CD14-positive monocyte (primary cell): Measurements from ENCODE around the gene TRA2A. TPM values are rescaled to one million over a fixed set of nuclear protein-coding genes. Genes with fewer than 3 reads are reported as not detected.

Experiments
- DNase-seq, 3 donors: peaks; one replicate each; pipeline ENCODE4 v3.0.0-alpha.2; 2011 to 2022
- H2AFZ ChIP-seq: 2 replicates; pipeline ENCODE4 v1.6.0; 2012; ENCODE audit warnings: mild to moderate bottlenecking, low read depth, low read length, inconsistent platforms; ENCODE audit not compliant: insufficient read depth, poor library complexity, severe bottlenecking
- H3K27ac ChIP-seq, 2 donors: 1 replicate in 1 of 2; 2 replicates in 1 of 2; pipeline ENCODE4 v1.5.1; 2012 to 2013; ENCODE audit warnings: low read length in 2 of 2, control low read depth in 1 of 2, inconsistent platforms in 1 of 2, low read depth in 1 of 2, mild to moderate bottlenecking in 1 of 2
- H3K27me3 ChIP-seq, 2 donors: one replicate each; pipeline versions ENCODE4 v1.6.0 to v1.6.1; 2011 to 2013; ENCODE audit warnings: low read length in 2 of 2; ENCODE audit not compliant: control insufficient read depth in 2 of 2, insufficient read depth in 2 of 2
- H3K36me3 ChIP-seq, 2 donors: replicated peaks in 1 of 2; 1 replicate in 1 of 2; 2 replicates in 1 of 2; pipeline versions ENCODE4 v1.5.1 to v1.6.1; 2012 to 2013; ENCODE audit warnings: low read length in 2 of 2, control low read depth in 1 of 2, inconsistent platforms in 1 of 2, mild to moderate bottlenecking in 1 of 2; ENCODE audit not compliant: insufficient read depth in 2 of 2, control insufficient read depth in 1 of 2
- H3K4me1 ChIP-seq, 2 donors: 1 replicate in 1 of 2; 2 replicates in 1 of 2; pipeline versions ENCODE4 v1.5.1 to v1.6.1; 2012 to 2013; ENCODE audit warnings: low read length in 2 of 2, control low read depth in 1 of 2, inconsistent platforms in 1 of 2, mild to moderate bottlenecking in 1 of 2, moderate library complexity in 1 of 2; ENCODE audit not compliant: insufficient read depth in 2 of 2, control insufficient read depth in 1 of 2
- H3K4me2 ChIP-seq: replicated peaks from 2 replicates; pipeline ENCODE3; 2012; ENCODE audit warnings: low read length, moderate library complexity, mild to moderate bottlenecking; ENCODE audit not compliant: poor library complexity, severe bottlenecking; ENCODE audit errors: extremely low read depth
- H3K4me3 ChIP-seq, 3 experiments: fragments of 200-600 bp in 1 of 3; sonication (generic) in 1 of 3; replicated peaks in 1 of 3; 1 replicate in 2 of 3; 2 replicates in 1 of 3; pipeline ENCODE4 v1.5.1; 2011 to 2013; ENCODE audit warnings: low read length in 3 of 3, mild to moderate bottlenecking in 3 of 3, control low read depth in 2 of 3, low read depth in 2 of 3, inconsistent platforms in 1 of 3, moderate library complexity in 1 of 3
- H3K79me2 ChIP-seq: 2 replicates; pipeline ENCODE4 v1.6.0; 2012; ENCODE audit warnings: mild to moderate bottlenecking, control low read depth, inconsistent platforms, low read length, moderate library complexity; ENCODE audit not compliant: insufficient read depth
- H3K9ac ChIP-seq: 2 replicates; pipeline ENCODE4 v1.6.0; 2017; ENCODE audit warnings: low read length, mild to moderate bottlenecking; ENCODE audit not compliant: insufficient read depth, poor library complexity, severe bottlenecking
- H3K9me3 ChIP-seq, 2 donors: replicated peaks in 1 of 2; 1 replicate in 1 of 2; 2 replicates in 1 of 2; pipeline versions ENCODE4 v1.5.1 to v1.6.1; 2012 to 2013; ENCODE audit warnings: low read length in 2 of 2, control low read depth in 1 of 2; ENCODE audit not compliant: control insufficient read depth in 1 of 2, insufficient read depth in 1 of 2
- H4K20me1 ChIP-seq: 2 replicates; pipeline ENCODE4 v1.6.0; 2012; ENCODE audit warnings: mild to moderate bottlenecking, low read length, control low read depth, moderate library complexity; ENCODE audit not compliant: insufficient read depth
- H3K27ac Mint-ChIP-seq, 7 donors: one replicate each; pipeline ENCODE4 v1.8.0; 2020; ENCODE audit warnings: mild to moderate bottlenecking in 7 of 7, mixed read lengths in 7 of 7, moderate library complexity in 6 of 7, inconsistent platforms in 2 of 7
- H3K27me3 Mint-ChIP-seq, 3 donors: one replicate each; pipeline ENCODE4 v1.8.0; 2021 to 2022; ENCODE audit warnings: low read depth in 3 of 3, mild to moderate bottlenecking in 3 of 3, mixed read lengths in 3 of 3, moderate library complexity in 3 of 3, inconsistent platforms in 1 of 3
- H3K36me3 Mint-ChIP-seq, 2 donors: one replicate each; pipeline ENCODE4 v1.8.0; 2020; ENCODE audit warnings: mixed read lengths in 2 of 2, inconsistent platforms in 1 of 2, mild to moderate bottlenecking in 1 of 2
- H3K4me1 Mint-ChIP-seq: one replicate; pipeline ENCODE4 v1.8.0; 2020; ENCODE audit warnings: mild to moderate bottlenecking, mixed read lengths
- H3K4me3 Mint-ChIP-seq, 2 donors: one replicate each; pipeline ENCODE4 v1.8.0; 2020; ENCODE audit warnings: mild to moderate bottlenecking in 2 of 2, mixed read lengths in 2 of 2, moderate library complexity in 1 of 2
- H3K9me3 Mint-ChIP-seq, 7 donors: one replicate each; pipeline ENCODE4 v1.8.0; 2020 to 2022; ENCODE audit warnings: mixed read lengths in 7 of 7, mild to moderate bottlenecking in 6 of 7, moderate library complexity in 6 of 7, inconsistent platforms in 2 of 7
- WGBS: methylation state at CpG from one replicate; pipeline ENCODE4 v1.1.5; 2013; ENCODE audit warnings: missing lambda C conversion rate; ENCODE audit not compliant: insufficient coverage; 5-methylcytosine and 5-hydroxymethylcytosine counted together
- intact Hi-C, 2 donors: fragments of 100-400 bp; cut with micrococcal nuclease; formaldehyde crosslinking; loops; one replicate each; pipeline versions ENCODE4 v1.15.0 to v1.15.1; 2023
- polyA plus RNA-seq, 3 donors: library from polyadenylated mRNA; depleted of rRNA in 1 of 3; unstranded in 2 of 3; stranded (reverse) in 1 of 3; fragments of 300-500 nt in 2 of 3; fragments of >200 nt in 1 of 3; fragmentation: Illumina TruSeq in 2 of 3; gene quantifications; 1 replicate in 2 of 3; 2 replicates in 1 of 3; pipeline ENCODE4 v1.2.3, GENCODE V29; 2012 to 2021
- TF ChIP-seq, protein P1 (sequence below): fragments of 200-600 bp; IDR thresholded peaks from one replicate; pipeline ENCODE4 v1.8.0; 2022; ENCODE audit warnings: antibody characterized with exemption, mild to moderate bottlenecking

Gene TRA2A
- polyA plus RNA-seq, 3 donors, result 31.2 to 92.8 (median 46.6) TPM

DNA sequence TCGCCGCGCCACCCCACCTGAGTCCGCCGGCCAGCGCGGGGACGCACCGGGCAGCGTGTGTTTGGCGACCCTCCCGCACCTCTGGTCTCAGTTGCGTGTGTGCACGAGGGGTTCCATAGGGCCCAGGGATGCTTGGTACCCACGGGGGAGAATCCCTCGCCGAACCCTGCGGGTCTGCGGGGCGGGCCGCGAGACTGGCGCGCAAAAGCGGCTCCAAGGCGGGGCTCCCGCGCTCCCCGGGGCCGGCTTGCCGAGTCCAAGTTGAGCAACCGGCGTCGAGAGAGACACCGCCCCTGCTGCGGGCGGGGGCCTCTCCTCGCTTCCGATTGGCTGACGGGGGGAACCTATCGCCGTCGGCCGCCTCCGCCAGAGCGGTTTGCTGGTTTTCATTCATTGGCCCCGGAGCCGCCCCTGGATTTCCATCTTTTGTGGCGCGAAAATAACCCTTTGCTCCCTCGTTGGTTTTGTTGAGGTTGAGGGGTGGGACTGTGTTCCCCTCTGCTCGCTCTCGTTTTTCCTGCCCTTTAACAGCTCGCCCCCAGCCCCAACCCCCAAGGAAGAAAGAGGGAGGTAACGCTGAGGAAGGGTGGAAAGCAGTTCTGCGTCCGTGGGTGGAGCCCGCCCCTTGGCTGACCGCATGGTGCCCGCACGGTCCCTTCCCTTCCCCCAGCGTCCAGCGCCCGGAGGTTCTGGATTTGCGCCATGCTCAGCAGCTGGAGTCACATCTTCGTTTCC is 57.5 kb downstream of the TRA2A start:
- Mint-ChIP-seq H3K27ac (peak overlapping the region in 3 of 7 donors; percentile 34 to 82 (median 68)), H3K36me3 (peaks cover 4 to 20% of the 10 kb centered on the region in 2 donors), H3K4me1 (peaks cover 35% of the 10 kb centered on the region), H3K27me3 (peaks cover 74 to 84% (median 75%) of the 10 kb centered on the region in 3 donors), H3K9me3 (peaks cover 0 to 38% (median 26%) of the 10 kb centered on the region in 7 donors), H3K4me3 (peak overlapping the region; percentile 78 to 90)
- no peaks in the 10 kb centered on the region for H3K36me3 ChIP-seq
- peak overlapping the region; percentile 30 to 73 (median 35) for H3K4me3 ChIP-seq
- H4K20me1 ChIP-seq, result no peaks in the 10 kb centered on the region
- H2AFZ ChIP-seq, result peak overlapping the region; percentile 83
- peaks cover 0 to 13% of the 10 kb centered on the region in 2 donors for H3K9me3 ChIP-seq
- peaks cover 75 to 93% of the 10 kb centered on the region in 2 donors for H3K27me3 ChIP-seq
- intact Hi-C loops, result loop anchor here in 1 of 2 donors (5.0 to 10.0 kb wide), 2 partner anchors 61 to 292 kb away; partner anchors contain the start of genes NUP42 and TRA2A
- H3K4me2 ChIP-seq, result peak overlapping the region; percentile 97
- H3K79me2 ChIP-seq, result no peaks in the 10 kb centered on the region
- TF ChIP-seq, protein P1, sequence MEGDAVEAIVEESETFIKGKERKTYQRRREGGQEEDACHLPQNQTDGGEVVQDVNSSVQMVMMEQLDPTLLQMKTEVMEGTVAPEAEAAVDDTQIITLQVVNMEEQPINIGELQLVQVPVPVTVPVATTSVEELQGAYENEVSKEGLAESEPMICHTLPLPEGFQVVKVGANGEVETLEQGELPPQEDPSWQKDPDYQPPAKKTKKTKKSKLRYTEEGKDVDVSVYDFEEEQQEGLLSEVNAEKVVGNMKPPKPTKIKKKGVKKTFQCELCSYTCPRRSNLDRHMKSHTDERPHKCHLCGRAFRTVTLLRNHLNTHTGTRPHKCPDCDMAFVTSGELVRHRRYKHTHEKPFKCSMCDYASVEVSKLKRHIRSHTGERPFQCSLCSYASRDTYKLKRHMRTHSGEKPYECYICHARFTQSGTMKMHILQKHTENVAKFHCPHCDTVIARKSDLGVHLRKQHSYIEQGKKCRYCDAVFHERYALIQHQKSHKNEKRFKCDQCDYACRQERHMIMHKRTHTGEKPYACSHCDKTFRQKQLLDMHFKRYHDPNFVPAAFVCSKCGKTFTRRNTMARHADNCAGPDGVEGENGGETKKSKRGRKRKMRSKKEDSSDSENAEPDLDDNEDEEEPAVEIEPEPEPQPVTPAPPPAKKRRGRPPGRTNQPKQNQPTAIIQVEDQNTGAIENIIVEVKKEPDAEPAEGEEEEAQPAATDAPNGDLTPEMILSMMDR, result no peak
- H3K27ac ChIP-seq, result no peak overlapping the region
- DNase-seq, result peak; percentile 86 to 89 (median 87)
- peaks cover 36 to 46% of the 10 kb centered on the region in 2 donors for H3K4me1 ChIP-seq
- under 1% methylated on average over 56 of the region's 66 CpGs for WGBS
- no peak overlapping the region for H3K9ac ChIP-seq

DNA sequence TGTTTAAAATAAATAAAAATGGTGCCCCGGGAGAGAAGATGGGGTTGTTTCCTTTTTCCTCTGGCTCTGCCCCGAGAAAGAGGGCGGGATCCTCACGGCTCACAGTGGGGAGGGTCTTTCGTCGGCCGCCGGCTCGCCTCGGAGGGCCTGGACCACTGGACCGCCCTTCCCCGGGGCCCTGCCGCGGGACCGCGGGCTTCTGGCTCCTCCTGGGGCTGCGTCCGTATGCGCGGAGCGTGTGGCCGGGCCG is 58.0 kb downstream of the TRA2A start:
- 2% methylated on average over 22 of the region's 23 CpGs for WGBS
- Mint-ChIP-seq H3K27me3 (peaks cover 72 to 85% (median 76%) of the 10 kb centered on the region in 3 donors), H3K4me1 (peaks cover 38% of the 10 kb centered on the region), H3K4me3 (peak overlapping the region; percentile 78 to 90), H3K27ac (no peak overlapping the region), H3K9me3 (peaks cover 0 to 38% (median 27%) of the 10 kb centered on the region in 7 donors), H3K36me3 (peaks cover 4 to 20% of the 10 kb centered on the region in 2 donors)
- H3K4me1 ChIP-seq, result peaks cover 41 to 51% of the 10 kb centered on the region in 2 donors
- H3K79me2 ChIP-seq, result no peaks in the 10 kb centered on the region
- peak overlapping the region; percentile 97 for H3K4me2 ChIP-seq
- H3K36me3 ChIP-seq, result no peaks in the 10 kb centered on the region
- H3K4me3 ChIP-seq, result peak overlapping the region; percentile 30 to 73 (median 35)
- no peak for DNase-seq
- H3K27ac ChIP-seq, result no peak overlapping the region
- H3K9ac ChIP-seq, result no peak overlapping the region
- intact Hi-C loops, result loop anchor here in 1 of 2 donors (5.0 to 10.0 kb wide), 2 partner anchors 61 to 291 kb away; partner anchors contain the start of genes NUP42 and TRA2A
- H4K20me1 ChIP-seq, result no peaks in the 10 kb centered on the region
- peaks cover 75 to 93% of the 10 kb centered on the region in 2 donors for H3K27me3 ChIP-seq
- H2AFZ ChIP-seq, result peak overlapping the region; percentile 83
- TF ChIP-seq, protein P1, result no peak
- peaks cover 0 to 15% of the 10 kb centered on the region in 2 donors for H3K9me3 ChIP-seq
